Liver (tissue), 3 donors: ENCODE data around the gene SYT2.

Experiments used
- CTCF ChIP-seq: fragments of 150-350 bp; IDR thresholded peaks from 2 replicates; pipeline ENCODE4 v1.5.1; 2017; ENCODE audit warnings: improper control_type of control experiment, low read depth, low read length; ENCODE audit not compliant: missing input control
- JUND ChIP-seq, 2 donors: IDR thresholded peaks; 2 replicates each; pipeline ENCODE4 v1.6.1; 2016; ENCODE audit warnings: antibody characterized with exemption in 2 of 2
- TF ChIP-seq, protein P1 (sequence below): IDR thresholded peaks from 2 replicates; pipeline ENCODE4 v1.6.1; 2016; ENCODE audit warnings: antibody characterized with exemption
- donor health status: healthy.
- donor health status: healthy.

DNA sequence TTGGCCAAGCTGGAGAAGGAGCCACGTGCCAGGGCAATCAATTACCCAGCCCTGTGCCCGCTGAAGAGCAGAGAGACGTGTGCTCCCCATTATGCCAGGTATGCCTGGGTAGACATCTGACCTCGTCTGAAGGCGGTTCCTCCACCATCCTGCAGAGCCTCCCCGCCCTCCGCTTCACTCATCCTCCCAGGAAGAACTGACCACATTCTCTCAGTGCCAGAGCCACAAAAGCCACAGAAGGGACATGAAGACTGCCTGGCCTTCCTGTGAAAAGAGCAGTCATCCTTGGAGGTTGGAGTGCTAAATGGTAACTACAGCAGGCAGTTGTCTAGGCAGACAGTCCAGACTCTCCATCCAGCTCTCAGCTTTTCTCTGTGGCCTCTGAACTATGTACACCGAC, 12.0 kb downstream of the SYT2 start:
- TF ChIP-seq CTCF (no peak), JUND (IDR thresholded peaks at IDR 0.05) (no peak)
- TF ChIP-seq, protein P1, sequence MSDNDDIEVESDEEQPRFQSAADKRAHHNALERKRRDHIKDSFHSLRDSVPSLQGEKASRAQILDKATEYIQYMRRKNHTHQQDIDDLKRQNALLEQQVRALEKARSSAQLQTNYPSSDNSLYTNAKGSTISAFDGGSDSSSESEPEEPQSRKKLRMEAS, result no peak
